GM12872 (cell line): ENCODE data around the gene S100P.

Experiments used
- TF ChIP-seq, protein P1 (sequence below): IDR thresholded peaks from 3 replicates; pipeline ENCODE4 v1.5.1; 2011; ENCODE audit warnings: low read depth, mild to moderate bottlenecking, low read length, moderate library complexity; ENCODE audit not compliant: insufficient read depth

The S100P gene

DNA sequence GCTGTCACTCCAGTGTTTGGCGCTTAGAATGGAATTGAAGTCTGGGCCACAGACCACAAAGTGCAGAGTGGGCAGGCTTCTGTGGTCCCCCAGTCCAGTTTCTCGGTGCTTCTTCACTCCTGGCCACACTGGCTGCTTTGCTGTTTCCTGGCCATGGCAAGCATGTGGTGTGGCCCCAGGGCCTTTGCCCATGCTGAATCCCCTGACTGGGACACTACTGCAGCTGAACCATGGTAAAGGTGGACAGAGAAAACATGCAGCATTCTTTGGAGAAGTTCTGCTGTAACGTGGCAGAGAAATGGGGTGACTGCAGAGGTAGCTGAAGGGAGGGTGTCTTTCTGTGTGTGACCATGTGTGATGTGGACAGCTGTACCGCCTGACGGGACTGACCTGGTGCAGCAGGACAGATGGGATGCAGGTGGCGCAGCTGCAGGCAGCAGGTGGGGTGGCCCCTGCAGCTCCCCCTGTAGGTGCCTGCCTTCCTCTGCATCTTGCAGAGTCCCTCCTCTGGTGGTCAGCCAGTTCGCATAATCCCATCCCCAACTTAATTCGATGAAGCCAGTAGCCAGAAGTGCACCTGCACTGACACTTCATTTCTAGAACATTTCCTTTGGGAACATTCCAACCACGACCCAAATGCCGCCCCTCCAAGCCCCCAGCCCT, 13.2 kb upstream of the S100P start:
- TF ChIP-seq, protein P1, sequence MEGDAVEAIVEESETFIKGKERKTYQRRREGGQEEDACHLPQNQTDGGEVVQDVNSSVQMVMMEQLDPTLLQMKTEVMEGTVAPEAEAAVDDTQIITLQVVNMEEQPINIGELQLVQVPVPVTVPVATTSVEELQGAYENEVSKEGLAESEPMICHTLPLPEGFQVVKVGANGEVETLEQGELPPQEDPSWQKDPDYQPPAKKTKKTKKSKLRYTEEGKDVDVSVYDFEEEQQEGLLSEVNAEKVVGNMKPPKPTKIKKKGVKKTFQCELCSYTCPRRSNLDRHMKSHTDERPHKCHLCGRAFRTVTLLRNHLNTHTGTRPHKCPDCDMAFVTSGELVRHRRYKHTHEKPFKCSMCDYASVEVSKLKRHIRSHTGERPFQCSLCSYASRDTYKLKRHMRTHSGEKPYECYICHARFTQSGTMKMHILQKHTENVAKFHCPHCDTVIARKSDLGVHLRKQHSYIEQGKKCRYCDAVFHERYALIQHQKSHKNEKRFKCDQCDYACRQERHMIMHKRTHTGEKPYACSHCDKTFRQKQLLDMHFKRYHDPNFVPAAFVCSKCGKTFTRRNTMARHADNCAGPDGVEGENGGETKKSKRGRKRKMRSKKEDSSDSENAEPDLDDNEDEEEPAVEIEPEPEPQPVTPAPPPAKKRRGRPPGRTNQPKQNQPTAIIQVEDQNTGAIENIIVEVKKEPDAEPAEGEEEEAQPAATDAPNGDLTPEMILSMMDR: peak; percentile 61

DNA sequence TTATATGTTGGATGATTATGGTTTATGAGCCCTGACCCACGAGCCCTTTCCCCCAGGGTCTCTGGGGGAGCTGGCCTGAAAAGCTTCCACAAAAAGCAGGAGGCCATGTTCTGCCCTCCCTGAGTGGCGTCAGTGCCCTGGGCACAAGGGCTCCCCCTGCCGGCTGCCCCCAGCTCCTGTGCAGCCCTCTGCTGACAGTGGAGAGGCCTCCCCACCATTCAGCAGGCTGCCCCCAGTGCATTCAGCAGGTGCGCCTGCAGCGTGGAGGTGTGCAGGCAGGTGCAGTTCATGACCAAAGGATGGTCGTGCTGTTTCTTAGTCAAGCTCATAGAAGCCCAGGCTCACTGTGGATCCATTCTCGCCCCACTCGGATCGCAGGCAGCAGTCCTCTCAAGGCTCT, 12.5 kb upstream of the S100P start:
- TF ChIP-seq, protein P1: no peak

DNA sequence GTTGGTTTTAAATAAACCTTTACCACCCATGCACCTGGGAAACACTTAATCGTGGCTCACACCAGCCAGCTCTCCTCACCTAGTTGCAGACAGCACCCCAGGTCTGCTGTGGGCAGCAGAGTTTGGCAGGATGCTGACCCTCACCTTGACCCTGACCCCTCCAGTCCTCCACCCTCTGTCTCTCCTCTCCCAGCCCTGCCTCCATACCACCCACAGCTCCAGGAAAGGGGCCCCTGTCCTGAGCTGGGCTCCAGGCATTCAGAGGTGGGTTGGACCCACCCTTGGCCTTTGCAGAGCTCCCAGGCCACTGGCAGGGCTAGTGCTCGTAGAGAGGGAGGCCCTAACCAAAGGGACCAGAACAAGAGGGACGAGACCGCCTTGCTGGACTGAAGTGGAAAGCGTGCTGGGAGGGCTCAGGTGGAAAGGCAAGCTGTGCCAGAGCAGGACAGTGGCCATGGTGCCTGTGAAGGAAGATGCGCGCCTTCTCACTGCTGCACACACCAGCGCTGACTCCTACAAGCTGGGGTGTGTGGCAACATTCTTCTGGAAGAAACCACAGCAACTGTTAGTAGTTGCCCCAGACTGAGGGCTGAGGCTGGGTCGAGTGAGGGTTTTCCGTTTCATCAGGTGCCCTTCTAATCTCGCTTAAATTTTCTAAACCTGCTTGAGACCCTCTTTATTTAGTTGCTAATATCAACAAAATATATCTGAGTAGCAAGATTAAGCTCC, 10.7 kb upstream of the S100P start:
- TF ChIP-seq, protein P1: no peak

DNA sequence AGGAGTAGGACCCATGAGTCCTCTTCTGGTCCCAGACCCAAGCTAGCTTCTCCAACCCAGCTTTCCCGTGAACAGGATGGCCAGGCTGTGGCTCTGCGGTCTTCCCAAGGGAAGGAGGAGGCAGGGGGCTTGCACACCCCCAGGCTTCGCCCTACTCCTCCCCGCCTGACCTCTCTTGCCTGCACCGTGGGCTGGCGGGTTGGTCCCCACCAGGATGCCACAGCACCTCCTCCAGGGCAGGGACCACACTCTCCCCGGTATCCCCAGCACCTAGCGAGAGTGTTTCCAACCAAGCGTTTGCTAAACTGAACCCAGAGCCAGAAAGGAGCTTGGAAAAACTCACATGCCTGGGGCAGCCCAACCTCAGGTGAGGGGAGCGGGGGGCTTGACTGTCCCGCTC, 9.0 kb upstream of the S100P start:
- TF ChIP-seq, protein P1: no peak

DNA sequence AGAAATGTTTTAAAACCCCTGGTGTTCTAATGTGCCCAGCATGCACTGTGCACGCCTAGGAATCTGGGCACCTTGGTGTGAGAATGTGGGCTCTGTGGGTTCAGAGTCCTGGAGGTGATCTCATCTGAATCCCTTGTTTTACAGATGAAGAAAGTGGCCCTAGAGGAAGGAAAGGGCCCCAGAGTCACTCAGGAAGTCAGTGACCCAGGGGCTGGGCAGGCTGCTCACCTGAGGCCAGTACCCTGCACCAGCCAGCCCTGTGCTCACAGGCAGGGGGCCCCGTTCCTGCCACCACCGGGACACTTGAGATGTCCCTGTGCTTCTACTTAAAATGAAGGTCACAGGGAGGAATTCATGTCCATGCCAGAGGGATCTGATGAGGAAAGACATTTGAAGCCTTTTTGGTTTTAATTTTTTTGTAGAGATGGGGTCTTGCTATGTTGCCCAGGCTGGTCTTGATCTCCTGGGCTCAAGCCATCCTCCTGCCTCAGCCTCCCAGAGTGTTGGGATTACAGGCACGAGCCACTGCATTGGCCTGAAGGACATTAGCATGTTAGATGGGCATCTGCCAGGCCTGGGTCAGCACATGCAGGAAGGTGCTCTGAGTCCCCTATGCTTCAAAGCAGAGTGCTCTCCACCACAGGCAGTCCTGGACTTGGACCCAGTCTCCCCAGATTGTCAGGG, 7.4 kb upstream of the S100P start:
- TF ChIP-seq, protein P1: no peak

DNA sequence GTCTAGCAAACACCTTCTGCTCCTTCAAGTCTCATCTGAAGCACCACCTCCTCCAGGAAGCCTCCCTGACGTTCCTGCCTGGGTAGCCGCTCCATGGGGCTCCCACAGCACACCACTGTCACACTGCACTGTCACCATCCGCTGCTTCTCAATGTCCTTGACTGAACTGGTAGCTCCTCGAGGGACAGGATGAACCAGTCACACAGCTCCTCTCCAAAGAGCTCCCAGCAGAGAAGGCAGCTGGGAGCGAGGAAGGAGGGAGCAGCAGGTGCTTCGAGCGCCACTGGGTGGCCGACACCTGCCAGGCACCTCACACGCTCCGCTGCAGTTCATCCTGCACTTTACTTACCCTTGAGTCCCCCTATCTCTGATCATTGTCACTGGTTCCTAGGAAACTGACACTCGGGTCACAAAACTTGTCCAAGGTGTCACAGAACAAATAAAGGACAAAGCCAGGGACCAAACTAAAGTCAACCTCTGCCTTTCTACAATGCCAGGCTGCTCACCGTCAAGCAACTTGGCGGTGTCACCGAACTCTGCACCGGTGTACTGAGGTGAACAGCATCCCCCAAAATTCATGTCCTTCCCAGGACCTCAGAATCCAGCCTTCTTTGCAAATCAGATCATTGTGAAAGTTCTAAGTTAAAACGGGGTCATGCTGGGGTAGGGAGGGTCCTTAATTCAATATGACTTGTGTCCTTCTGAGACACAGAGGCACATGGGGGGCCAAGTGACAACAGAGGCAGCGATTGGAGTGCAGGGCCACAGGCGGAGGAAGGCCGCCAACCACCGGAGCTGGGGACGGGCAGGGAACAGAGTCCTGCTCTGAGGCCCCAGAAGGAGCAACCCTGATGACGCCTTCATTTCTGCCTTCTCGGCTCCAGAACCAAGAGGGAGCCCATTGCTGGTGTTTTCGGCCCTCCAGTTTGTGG, 5.5 kb upstream of the S100P start:
- TF ChIP-seq, protein P1: no peak
